IgD-negative memory B cell (primary cell): Measurements from ENCODE around the gene SERTM1. TPM values are rescaled to one million over a fixed set of nuclear protein-coding genes. Genes with fewer than 3 reads are reported as not detected.

Experiments used
- H3K27ac Mint-ChIP-seq, 3 donors: one replicate each; pipeline ENCODE4 v1.8.0; 2020 to 2022; ENCODE audit warnings: mild to moderate bottlenecking in 3 of 3, mixed read lengths in 3 of 3, moderate library complexity in 1 of 3
- H3K27me3 Mint-ChIP-seq: one replicate; pipeline ENCODE4 v1.8.0; 2021; ENCODE audit warnings: mixed read lengths
- H3K36me3 Mint-ChIP-seq: one replicate; pipeline ENCODE4 v1.8.0; 2020; ENCODE audit warnings: mild to moderate bottlenecking, mixed read lengths
- H3K4me1 Mint-ChIP-seq, 3 donors: one replicate each; pipeline ENCODE4 v1.8.0; 2020 to 2022; ENCODE audit warnings: mixed read lengths in 3 of 3, mild to moderate bottlenecking in 1 of 3
- H3K4me3 Mint-ChIP-seq, 4 donors: one replicate each; pipeline ENCODE4 v1.8.0; 2020 to 2022; ENCODE audit warnings: mild to moderate bottlenecking in 4 of 4, mixed read lengths in 4 of 4, moderate library complexity in 3 of 4
- H3K9me3 Mint-ChIP-seq, 3 donors: one replicate each; pipeline ENCODE4 v1.8.0; 2020 to 2021; ENCODE audit warnings: mixed read lengths in 3 of 3, mild to moderate bottlenecking in 1 of 3
- polyA plus RNA-seq: library from polyadenylated mRNA; unstranded; fragments of 300-500 nt; fragmentation: Illumina TruSeq; gene quantifications from one replicate; pipeline ENCODE4 v1.2.3, GENCODE V29; 2021

SERTM1 gene
- not detected for polyA plus RNA-seq

- Mint-ChIP-seq H3K27ac (no peak within 1 kb of the TSS), H3K9me3 (peaks cover 0 to 6% (median 4%) of the 10 kb centered on the region in 3 donors), H3K4me3 (peak within 1 kb of the TSS in 2 of 4 donors; percentile 32 to 60), H3K36me3 (no peaks in the 10 kb centered on the region), H3K27me3 (peaks cover 25% of the 10 kb centered on the region), H3K4me1 (peaks cover 0 to 4% (median 0%) of the 10 kb centered on the region in 3 donors)
Observed at GRCh38 chr13:36673838-36674326, at the start of gene SERTM1. SERTM1 (plus strand) TSS chr13:36674020; CDS start chr13:36695079, 21,059 bp downstream.

- no peak overlapping the region for H3K4me3 Mint-ChIP-seq
- no peaks in the 10 kb centered on the region for H3K36me3 Mint-ChIP-seq
- no peaks in the 10 kb centered on the region for H3K9me3 Mint-ChIP-seq
- no peaks in the 10 kb centered on the region for H3K4me1 Mint-ChIP-seq
- no peak overlapping the region for H3K27ac Mint-ChIP-seq
- H3K27me3 Mint-ChIP-seq = no peaks in the 10 kb centered on the region
Observed at GRCh38 chr13:36628377-36629056, 45.3 kb upstream of the SERTM1 start.

GRCh38 chr13:36629057-36629385, 44.8 kb upstream of the SERTM1 start:
- no peaks in the 10 kb centered on the region for H3K36me3 Mint-ChIP-seq
- H3K4me1 Mint-ChIP-seq = no peaks in the 10 kb centered on the region
- H3K9me3 Mint-ChIP-seq = no peaks in the 10 kb centered on the region
- H3K27me3 Mint-ChIP-seq = no peaks in the 10 kb centered on the region
- H3K27ac Mint-ChIP-seq = no peak overlapping the region
- H3K4me3 Mint-ChIP-seq = no peak overlapping the region

- Mint-ChIP-seq H3K4me1 (no peaks in the 10 kb centered on the region), H3K4me3 (no peak overlapping the region), H3K36me3 (no peaks in the 10 kb centered on the region), H3K9me3 (no peaks in the 10 kb centered on the region), H3K27ac (no peak overlapping the region), H3K27me3 (no peaks in the 10 kb centered on the region)
Observed at GRCh38 chr13:36630181-36630803, 43.5 kb upstream of the SERTM1 start.

- Mint-ChIP-seq H3K27me3 (peaks cover 4% of the 10 kb centered on the region), H3K36me3 (no peaks in the 10 kb centered on the region), H3K4me3 (no peak overlapping the region), H3K9me3 (peaks cover 0 to 5% (median 2%) of the 10 kb centered on the region in 3 donors), H3K4me1 (no peaks in the 10 kb centered on the region), H3K27ac (no peak overlapping the region)
Observed at GRCh38 chr13:36639610-36640009, 34.2 kb upstream of the SERTM1 start.

GRCh38 chr13:36650611-36651010, 23.2 kb upstream of the SERTM1 start:
- no peaks in the 10 kb centered on the region for H3K4me1 Mint-ChIP-seq
- H3K27me3 Mint-ChIP-seq = no peaks in the 10 kb centered on the region
- peaks cover 0 to 5% (median 2%) of the 10 kb centered on the region in 3 donors for H3K9me3 Mint-ChIP-seq
- H3K4me3 Mint-ChIP-seq = no peak overlapping the region
- H3K36me3 Mint-ChIP-seq = no peaks in the 10 kb centered on the region
- H3K27ac Mint-ChIP-seq = no peak overlapping the region

- Mint-ChIP-seq H3K9me3 (peaks cover 0 to 4% (median 3%) of the 10 kb centered on the region in 3 donors), H3K27me3 (peaks cover 2% of the 10 kb centered on the region), H3K4me1 (peaks cover 0 to 1% (median 0%) of the 10 kb centered on the region in 3 donors), H3K36me3 (no peaks in the 10 kb centered on the region), H3K27ac (peak overlapping the region in 1 of 3 donors; percentile 43), H3K4me3 (peak overlapping the region in 1 of 4 donors; percentile 45)
Observed at GRCh38 chr13:36665630-36666029, 8.2 kb upstream of the SERTM1 start.

- Mint-ChIP-seq H3K4me3 (no peak overlapping the region), H3K27me3 (peaks cover 2% of the 10 kb centered on the region), H3K36me3 (no peaks in the 10 kb centered on the region), H3K27ac (no peak overlapping the region), H3K9me3 (peaks cover 0 to 4% (median 3%) of the 10 kb centered on the region in 3 donors), H3K4me1 (peaks cover 0 to 1% (median 0%) of the 10 kb centered on the region in 3 donors)
Observed at GRCh38 chr13:36666477-36667229, 7.2 kb upstream of the SERTM1 start.

- H3K4me3 Mint-ChIP-seq = no peak overlapping the region
- no peak overlapping the region for H3K27ac Mint-ChIP-seq
- no peaks in the 10 kb centered on the region for H3K36me3 Mint-ChIP-seq
- H3K9me3 Mint-ChIP-seq = peaks cover 0 to 6% (median 4%) of the 10 kb centered on the region in 3 donors
- peaks cover 7% of the 10 kb centered on the region for H3K27me3 Mint-ChIP-seq
- H3K4me1 Mint-ChIP-seq = peaks cover 0 to 1% (median 0%) of the 10 kb centered on the region in 3 donors
Observed at GRCh38 chr13:36668316-36668715, 5.5 kb upstream of the SERTM1 start.

GRCh38 chr13:36673352-36673751, 468 bp upstream of the SERTM1 start:
- H3K4me1 Mint-ChIP-seq = peaks cover 0 to 4% (median 1%) of the 10 kb centered on the region in 3 donors
- no peaks in the 10 kb centered on the region for H3K36me3 Mint-ChIP-seq
- H3K4me3 Mint-ChIP-seq = peak overlapping the region in 1 of 4 donors; percentile 32
- peaks cover 25% of the 10 kb centered on the region for H3K27me3 Mint-ChIP-seq
- peaks cover 0 to 6% (median 4%) of the 10 kb centered on the region in 3 donors for H3K9me3 Mint-ChIP-seq
- no peak overlapping the region for H3K27ac Mint-ChIP-seq

GRCh38 chr13:36674337-36675212, 755 bp downstream of the SERTM1 start:
- H3K4me1 Mint-ChIP-seq = peaks cover 0 to 4% (median 0%) of the 10 kb centered on the region in 3 donors
- peak overlapping the region in 1 of 4 donors; percentile 32 for H3K4me3 Mint-ChIP-seq
- no peak overlapping the region for H3K27ac Mint-ChIP-seq
- no peaks in the 10 kb centered on the region for H3K36me3 Mint-ChIP-seq
- peaks cover 0 to 6% (median 3%) of the 10 kb centered on the region in 3 donors for H3K9me3 Mint-ChIP-seq
- peaks cover 25% of the 10 kb centered on the region for H3K27me3 Mint-ChIP-seq

GRCh38 chr13:36675213-36675536, 1.4 kb downstream of the SERTM1 start:
- Mint-ChIP-seq H3K9me3 (peaks cover 0 to 3% (median 1%) of the 10 kb centered on the region in 3 donors), H3K27me3 (peaks cover 25% of the 10 kb centered on the region), H3K27ac (no peak overlapping the region), H3K4me3 (no peak overlapping the region), H3K4me1 (peaks cover 0 to 4% (median 0%) of the 10 kb centered on the region in 3 donors), H3K36me3 (no peaks in the 10 kb centered on the region)

- Mint-ChIP-seq H3K4me1 (no peaks in the 10 kb centered on the region), H3K36me3 (peaks cover 1% of the 10 kb centered on the region), H3K27me3 (peaks cover 1% of the 10 kb centered on the region), H3K27ac (no peak overlapping the region), H3K4me3 (no peak overlapping the region), H3K9me3 (peaks cover 0 to 2% (median 0%) of the 10 kb centered on the region in 3 donors)
Observed at GRCh38 chr13:36680913-36681312, 7.1 kb downstream of the SERTM1 start.

- Mint-ChIP-seq H3K4me3 (no peak overlapping the region), H3K4me1 (no peaks in the 10 kb centered on the region), H3K36me3 (peaks cover 1% of the 10 kb centered on the region), H3K27ac (no peak overlapping the region), H3K9me3 (peaks cover 0 to 2% (median 0%) of the 10 kb centered on the region in 3 donors), H3K27me3 (no peaks in the 10 kb centered on the region)
Observed at GRCh38 chr13:36681894-36682624, 8.2 kb downstream of the SERTM1 start.
